GM10266 (cell line): Measurements from ENCODE around the gene RBMS3.
"Not testable (repeated sequence)": the region's sequence is repeated elsewhere in the genome, so short reads cannot be mapped to it uniquely, and the experiment has no call there.

Experiments
- DNase-seq: peaks from one replicate; pipeline ENCODE4 v3.0.0; 2012; ENCODE audit errors: extremely low spot score
- CTCF ChIP-seq: IDR thresholded peaks from 2 replicates; pipeline ENCODE4 v1.5.1; 2012; ENCODE audit warnings: mild to moderate bottlenecking, low read depth; ENCODE audit not compliant: control insufficient read depth, insufficient read depth; ENCODE audit errors: missing control alignments

RBMS3 gene

GRCh38 chr3:29789686-29790085 lies 508.8 kb downstream of the RBMS3 start:
- no peak for DNase-seq
- no peak for TF ChIP-seq CTCF

- DNase-seq: no peak
- TF ChIP-seq CTCF: no peak
Observed at GRCh38 chr3:29796808-29797207, 515.9 kb downstream of the RBMS3 start.

- no peak for TF ChIP-seq CTCF
- DNase-seq: no peak
Observed at GRCh38 chr3:29802057-29802456, 521.2 kb downstream of the RBMS3 start.

GRCh38 chr3:29804044-29804443 lies 523.2 kb downstream of the RBMS3 start:
- no peak for TF ChIP-seq CTCF
- no peak for DNase-seq

GRCh38 chr3:29805757-29806156 lies 524.9 kb downstream of the RBMS3 start:
- no peak for DNase-seq
- no peak for TF ChIP-seq CTCF

- DNase-seq: not testable (repeated sequence)
Observed at GRCh38 chr3:29808324-29808723, 527.5 kb downstream of the RBMS3 start.

- no peak for DNase-seq
- TF ChIP-seq CTCF: no peak
Observed at GRCh38 chr3:29822071-29822470, 541.2 kb downstream of the RBMS3 start.

GRCh38 chr3:29823233-29823632 lies 542.4 kb downstream of the RBMS3 start:
- DNase-seq: no peak
- TF ChIP-seq CTCF: no peak
